Colonic mucosa (tissue), 4 donors: Measurements from ENCODE around the gene CCDC34. TPM values are rescaled to one million over a fixed set of nuclear protein-coding genes. Genes with fewer than 3 reads are reported as not detected.

ENCODE experiments used
- DNase-seq: peaks from one replicate; pipeline ENCODE4 v3.0.0-alpha.2; 2020
- H3K27ac ChIP-seq: fragments of 200-600 bp; one replicate; pipeline ENCODE4 v1.8.0; 2021
- H3K27me3 ChIP-seq: fragments of 200-600 bp; one replicate; pipeline ENCODE4 v1.8.0; 2021
- H3K36me3 ChIP-seq: fragments of 200-600 bp; one replicate; pipeline ENCODE4 v1.8.0; 2021
- H3K4me1 ChIP-seq: fragments of 200-600 bp; one replicate; pipeline ENCODE4 v1.8.0; 2021; ENCODE audit warnings: mild to moderate bottlenecking
- H3K4me3 ChIP-seq: fragments of 200-600 bp; one replicate; pipeline ENCODE4 v1.8.0; 2021
- H3K9ac ChIP-seq, 2 donors: one replicate each; pipeline ENCODE4 v1.7.0; 2013; ENCODE audit warnings: control low read depth in 2 of 2, low read depth in 2 of 2, low read length in 2 of 2
- H3K9me3 ChIP-seq: fragments of 200-600 bp; one replicate; pipeline ENCODE4 v1.8.0; 2021
- intact Hi-C: fragments of 100-400 bp; cut with DNase I; formaldehyde crosslinking; loops from one replicate; pipeline ENCODE4 v1.14.1; 2022
- total RNA-seq, 2 donors: library from RNA; stranded (reverse); fragmentation: NEBNext Ultra II Directional in 1 of 2; extraction: Animal tissue kit (Norgen Biotek cat#: 25700) in 1 of 2; gene quantifications; one replicate each; pipeline ENCODE4 v1.2.1, GENCODE V29; 2021
- TF ChIP-seq, protein P1 (sequence below): fragments of 200-600 bp; IDR thresholded peaks from one replicate; pipeline ENCODE4 v1.8.0; 2022; ENCODE audit warnings: antibody characterized with exemption, mild to moderate bottlenecking
- donor health status: healthy.
- donor health status: DM: no; HTN: no; CAD: no.
- donor health status: DM: no; HTN: no; CAD: no.

The CCDC34 gene
- total RNA-seq, 2 donors from 2014 or later = 10.2 to 25.6 TPM

DNA sequence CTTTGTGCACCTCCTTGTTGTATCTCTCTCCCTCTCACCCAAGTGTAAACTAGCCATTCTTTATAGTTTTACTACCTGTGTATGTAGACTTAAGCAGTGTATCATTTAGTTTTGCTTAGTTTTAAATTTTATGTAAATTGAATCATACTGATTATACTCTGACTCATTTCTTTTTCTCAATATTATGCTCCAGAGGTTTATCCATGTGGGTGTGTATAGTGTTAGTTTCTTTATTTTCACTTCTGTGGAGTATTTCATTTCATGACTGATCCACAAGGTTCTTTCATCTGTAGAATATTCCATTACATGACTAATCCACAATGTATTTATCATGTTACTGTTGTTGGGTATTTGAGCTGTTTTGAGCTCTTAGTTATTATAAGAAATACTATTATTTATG is 62.0 kb downstream of the CCDC34 start:
- H3K9ac ChIP-seq = no peak overlapping the region
- intact Hi-C loops = no loop called here
- DNase-seq = no peak
- H3K27me3 ChIP-seq = no peaks in the 10 kb centered on the region
- H3K27ac ChIP-seq = no peak overlapping the region
- TF ChIP-seq, protein P1, sequence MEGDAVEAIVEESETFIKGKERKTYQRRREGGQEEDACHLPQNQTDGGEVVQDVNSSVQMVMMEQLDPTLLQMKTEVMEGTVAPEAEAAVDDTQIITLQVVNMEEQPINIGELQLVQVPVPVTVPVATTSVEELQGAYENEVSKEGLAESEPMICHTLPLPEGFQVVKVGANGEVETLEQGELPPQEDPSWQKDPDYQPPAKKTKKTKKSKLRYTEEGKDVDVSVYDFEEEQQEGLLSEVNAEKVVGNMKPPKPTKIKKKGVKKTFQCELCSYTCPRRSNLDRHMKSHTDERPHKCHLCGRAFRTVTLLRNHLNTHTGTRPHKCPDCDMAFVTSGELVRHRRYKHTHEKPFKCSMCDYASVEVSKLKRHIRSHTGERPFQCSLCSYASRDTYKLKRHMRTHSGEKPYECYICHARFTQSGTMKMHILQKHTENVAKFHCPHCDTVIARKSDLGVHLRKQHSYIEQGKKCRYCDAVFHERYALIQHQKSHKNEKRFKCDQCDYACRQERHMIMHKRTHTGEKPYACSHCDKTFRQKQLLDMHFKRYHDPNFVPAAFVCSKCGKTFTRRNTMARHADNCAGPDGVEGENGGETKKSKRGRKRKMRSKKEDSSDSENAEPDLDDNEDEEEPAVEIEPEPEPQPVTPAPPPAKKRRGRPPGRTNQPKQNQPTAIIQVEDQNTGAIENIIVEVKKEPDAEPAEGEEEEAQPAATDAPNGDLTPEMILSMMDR = no peak
- H3K9me3 ChIP-seq = no peaks in the 10 kb centered on the region
- H3K4me1 ChIP-seq = no peaks in the 10 kb centered on the region
- H3K4me3 ChIP-seq = no peak overlapping the region
- H3K36me3 ChIP-seq = no peaks in the 10 kb centered on the region

DNA sequence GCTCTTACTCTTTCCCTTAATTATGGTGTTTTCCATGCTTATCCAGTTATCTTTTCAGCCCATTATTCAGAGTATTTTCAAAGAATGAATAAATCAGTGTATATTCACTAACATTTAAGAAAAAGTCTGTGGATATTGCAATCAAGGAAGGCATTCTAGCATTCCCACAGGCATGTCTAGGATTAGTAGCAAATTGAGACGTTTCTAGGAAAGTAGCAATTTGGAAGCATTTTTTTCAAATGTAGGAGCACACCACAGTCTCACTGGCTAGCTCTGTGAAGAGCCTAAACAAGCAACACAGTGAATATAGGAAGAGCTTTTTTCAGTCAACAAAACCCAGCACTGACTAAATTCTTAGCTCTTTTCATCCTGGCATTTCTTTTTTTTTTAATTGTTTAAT is 65.4 kb downstream of the CCDC34 start:
- intact Hi-C loops = loop anchor here (2.0 to 5.0 kb wide), 2 partner anchors 113 to 190 kb away; no protein-coding TSS in a partner anchor
- H3K27ac ChIP-seq = no peak overlapping the region

DNA sequence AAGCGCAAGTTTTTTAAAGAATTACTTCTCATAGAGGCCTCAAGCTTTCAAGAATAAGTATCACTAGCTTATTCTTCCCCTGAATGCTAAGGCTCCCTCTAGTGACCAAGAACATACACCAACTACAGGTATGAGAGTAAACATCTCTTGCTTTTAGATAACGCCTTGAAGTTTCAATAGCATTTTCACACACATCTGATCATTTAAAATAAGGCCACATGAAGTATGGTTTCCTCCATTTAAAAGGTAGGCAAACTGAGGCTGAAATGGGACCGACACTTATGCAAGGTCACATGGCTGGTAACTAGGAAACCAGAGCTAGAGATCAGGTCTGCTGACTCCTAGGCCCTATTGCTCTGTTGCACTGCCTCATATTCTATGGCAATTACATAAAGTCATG is 66.5 kb downstream of the CCDC34 start:
- Histone ChIP-seq H3K27me3 (no peaks in the 10 kb centered on the region), H3K4me1 (peaks cover 5% of the 10 kb centered on the region), H3K4me3 (no peak overlapping the region), H3K27ac (no peak overlapping the region), H3K9ac (no peak overlapping the region), H3K36me3 (no peaks in the 10 kb centered on the region), H3K9me3 (no peaks in the 10 kb centered on the region)
- TF ChIP-seq, protein P1 = peak; percentile 35
- intact Hi-C loops = loop anchor here (2.0 to 5.0 kb wide), 2 partner anchors 112 to 191 kb away; no protein-coding TSS in a partner anchor
- no peak for DNase-seq

More for the DNA sequence above, 65.4 kb downstream of the CCDC34 start:
- Histone ChIP-seq H3K27me3 (no peaks in the 10 kb centered on the region), H3K9ac (no peak overlapping the region), H3K9me3 (no peaks in the 10 kb centered on the region), H3K4me3 (no peak overlapping the region), H3K36me3 (no peaks in the 10 kb centered on the region), H3K4me1 (peaks cover 5% of the 10 kb centered on the region)
- DNase-seq = no peak
- TF ChIP-seq, protein P1 = no peak

DNA sequence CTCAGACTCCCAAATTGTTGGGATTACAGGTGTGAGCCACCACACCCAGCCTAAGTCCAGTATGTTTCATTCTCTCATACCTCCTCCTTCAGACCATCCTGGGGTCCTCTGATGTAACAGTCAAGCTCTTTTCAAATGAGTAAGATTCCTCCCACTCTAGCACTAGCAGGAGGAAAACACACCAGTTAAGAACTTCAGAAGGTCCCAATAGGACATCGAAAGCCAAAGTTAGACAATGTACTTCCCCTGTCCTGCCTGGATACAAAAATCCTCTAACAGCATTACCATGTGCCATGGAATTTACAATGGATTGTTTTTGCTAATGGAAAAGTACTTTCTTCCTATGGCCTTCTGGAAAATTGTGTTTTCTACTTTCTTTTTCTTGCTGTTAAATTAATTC is 67.1 kb downstream of the CCDC34 start:
- Histone ChIP-seq H3K4me3 (no peak overlapping the region), H3K36me3 (no peaks in the 10 kb centered on the region), H3K27me3 (no peaks in the 10 kb centered on the region), H3K9me3 (no peaks in the 10 kb centered on the region), H3K4me1 (peaks cover 5% of the 10 kb centered on the region), H3K27ac (no peak overlapping the region), H3K9ac (peak overlapping the region in 1 of 2 donors; percentile 36)
- TF ChIP-seq, protein P1 = no peak
- intact Hi-C loops = loop anchor here (2.0 to 5.0 kb wide), 2 partner anchors 111 to 191 kb away; no protein-coding TSS in a partner anchor
- DNase-seq = no peak

DNA sequence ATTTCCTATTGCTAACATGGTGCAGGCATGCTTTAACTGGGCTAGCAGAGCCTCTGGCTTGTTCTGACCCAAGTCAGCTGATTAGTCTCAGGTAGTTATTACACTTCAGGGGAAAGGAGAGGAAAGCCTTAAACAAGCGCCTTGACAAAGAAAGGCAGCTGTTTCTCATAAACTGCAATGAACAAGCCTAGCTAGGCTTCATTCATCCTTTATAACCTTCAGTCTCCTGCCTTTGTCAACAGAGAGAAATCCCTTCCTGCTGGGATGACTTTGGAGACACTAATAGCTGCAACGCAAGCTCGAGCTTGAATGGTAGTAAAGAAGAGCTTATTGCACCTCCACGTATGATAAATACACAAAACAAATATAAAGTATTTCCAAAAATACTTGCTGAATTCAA is 68.4 kb downstream of the CCDC34 start:
- H3K36me3 ChIP-seq = no peaks in the 10 kb centered on the region
- TF ChIP-seq, protein P1 = no peak
- intact Hi-C loops = loop anchor here (5.0 kb wide), 2 partner anchors 92 to 193 kb away; no protein-coding TSS in a partner anchor

More for the DNA sequence above, 68.4 kb downstream of the CCDC34 start:
- H3K4me3 ChIP-seq = no peak overlapping the region
- H3K9me3 ChIP-seq = no peaks in the 10 kb centered on the region
- H3K27ac ChIP-seq = peak overlapping the region; percentile 77
- H3K27me3 ChIP-seq = no peaks in the 10 kb centered on the region
- H3K4me1 ChIP-seq = peaks cover 5% of the 10 kb centered on the region
- peak; percentile 47 for DNase-seq
- peak overlapping the region in 1 of 2 donors; percentile 30 for H3K9ac ChIP-seq
